K562 (cell line): ENCODE data around the gene MT1HL1. TPM values are rescaled to one million over a fixed set of nuclear protein-coding genes. Genes with fewer than 3 reads are reported as not detected.
A peak's percentile ranks its signal among the peaks of the same experiment; 100 is the strongest.

Source experiments
- CBFA2T3 ChIP-seq: fragments of 450-650 bp; IDR thresholded peaks from 2 replicates; pipeline ENCODE4 v1.6.1; 2017
- E2F1 ChIP-seq: sonication (generic); formaldehyde crosslinking; IDR thresholded peaks from 2 replicates; pipeline ENCODE4 v1.8.1; 2023; ENCODE audit warnings: mild to moderate bottlenecking, missing genetic modification reagents, moderate library complexity
- MXI1 ChIP-seq: IDR thresholded peaks from 2 replicates; pipeline ENCODE4 v1.6.1; 2011; ENCODE audit warnings: low read depth, mild to moderate bottlenecking, improper control_type of control experiment, low read length
- PHB ChIP-seq: fragments of 250-450 bp; sonication (Bioruptor Pico); IDR thresholded peaks from 2 replicates; pipeline ENCODE4 v1.5.0; 2021
- SMARCA4 ChIP-seq: fragments of 450-650 bp; IDR thresholded peaks from 2 replicates; pipeline ENCODE4 v1.6.1; 2016
- TCF15 ChIP-seq: fragments of 250-450 bp; sonication (Bioruptor Pico); IDR thresholded peaks from 2 replicates; pipeline ENCODE4 v1.8.0; 2022; ENCODE audit warnings: moderate library complexity, mild to moderate bottlenecking, inconsistent platforms
- TSHZ1 ChIP-seq: fragments of 250-450 bp; sonication (Bioruptor Pico); IDR thresholded peaks from 2 replicates; pipeline ENCODE4 v1.4.0; 2020; ENCODE audit warnings: mild to moderate bottlenecking, moderate library complexity
- ZNF780A ChIP-seq: fragments of 250-450 bp; sonication (Bioruptor Pico); IDR thresholded peaks from 2 replicates; pipeline ENCODE4 v1.5.0; 2021; ENCODE audit warnings: mild to moderate bottlenecking
- polyA plus RNA-seq, 8 experiments: library from polyadenylated mRNA; depleted of rRNA in 4 of 8; stranded (reverse) in 5 of 8; unstranded in 3 of 8; fragments of >200 nt; fragmentation: Nextera tagmentation in 2 of 8; fragmentation: Illumina TruSeq in 1 of 8; extraction: Ambion mirVana in 2 of 8; extraction: Trizol in 1 of 8; gene quantifications; 2 replicates each; pipeline versions ENCODE4 v1.2.1 to v1.2.3, GENCODE V29; 2011 to 2014; ENCODE audit warnings: inconsistent platforms in 1 of 8, missing spikeins in 1 of 8
- total RNA-seq, 7 experiments: library from RNA; depleted of rRNA in 6 of 7; stranded (reverse); fragments of >200 nt in 6 of 7; fragmentation: Illumina TruSeq in 2 of 7; extraction: Trizol in 2 of 7; gene quantifications; 2 replicates each; pipeline versions ENCODE4 v1.2.1 to v1.2.3, GENCODE V29; 2011 to 2021; ENCODE audit warnings: low replicate concordance in 1 of 7

Gene MT1HL1
- total and polyA plus RNA-seq, 9 of the 15 experiments (the other 6 are each of a cell fraction or from before 2014, with no cell fraction given) = not detected

- TF ChIP-seq TSHZ1 (CRISPR knock-in tag) (no peak), SMARCA4 (0 out of 2 replicates have a peak, but pooled peaks have one; percentile 37), E2F1 (CRISPR knock-in tag) (no peak), PHB (CRISPR knock-in tag) (no peak), CBFA2T3 (peak; percentile 30; the same call in 1 of the 2 replicates), MXI1 (no peak), TCF15 (no peak), ZNF780A (CRISPR knock-in tag) (no peak)
- TF ChIP-seq, all 486 proteins: peak for 52
These were observed 8.6 kb upstream of the MT1HL1 start (continued) for GRCh38 chr1:237012788-237013383.
